Omental fat pad (tissue), 4 donors: Measurements from ENCODE around the gene URAD. TPM values are rescaled to one million over a fixed set of nuclear protein-coding genes. Genes with fewer than 3 reads are reported as not detected.

Experiments used
- ATAC-seq: fragments of 150-250 bp; one replicate; pipeline ENCODE4 v1.9.1; 2016; ENCODE audit warnings: mild to moderate bottlenecking, moderate library complexity; ENCODE audit not compliant: low FRiP score
- DNase-seq: peaks from one replicate; pipeline ENCODE4 v3.0.0-alpha.2; 2019; ENCODE audit warnings: low spot score
- total RNA-seq, 4 donors: library from RNA; depleted of rRNA; stranded (reverse); fragments of >200 nt; gene quantifications; one replicate each; pipeline ENCODE4 v1.1.0, GENCODE V29; 2016
- TF ChIP-seq, protein P1 (sequence below), 3 donors: fragments of 450-650 bp; IDR thresholded peaks; one replicate each; pipeline ENCODE4 v1.5.1; 2016 to 2017; ENCODE audit warnings: antibody characterized with exemption in 3 of 3, mild to moderate bottlenecking in 3 of 3, moderate library complexity in 2 of 3

The URAD gene
- total RNA-seq, 4 donors from 2014 or later: 1.3 TPM; not detected in 3

DNA sequence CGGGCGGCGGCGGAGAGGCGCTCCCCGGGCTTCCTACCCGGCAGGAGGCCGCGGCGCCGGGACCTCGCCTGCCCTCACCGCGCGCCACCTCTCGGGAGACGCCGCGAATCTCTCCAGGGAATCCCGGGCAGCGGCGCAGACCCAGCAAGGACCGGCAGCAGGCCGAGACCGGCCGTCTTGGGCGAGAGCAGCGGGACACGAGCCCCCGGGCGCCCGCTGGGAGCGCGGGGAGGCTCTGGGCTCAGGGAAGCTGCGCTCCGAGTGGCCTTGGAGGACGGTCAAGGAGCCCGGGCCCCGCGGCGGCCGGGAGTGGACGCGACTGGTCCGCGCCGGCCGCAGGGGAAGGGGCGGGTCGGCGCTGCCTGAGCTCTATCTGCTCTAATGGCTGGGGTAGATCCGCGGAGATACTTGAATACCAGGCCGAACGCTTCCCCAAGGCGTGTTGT is 34.1 kb downstream of the URAD start:
- TF ChIP-seq, protein P1, sequence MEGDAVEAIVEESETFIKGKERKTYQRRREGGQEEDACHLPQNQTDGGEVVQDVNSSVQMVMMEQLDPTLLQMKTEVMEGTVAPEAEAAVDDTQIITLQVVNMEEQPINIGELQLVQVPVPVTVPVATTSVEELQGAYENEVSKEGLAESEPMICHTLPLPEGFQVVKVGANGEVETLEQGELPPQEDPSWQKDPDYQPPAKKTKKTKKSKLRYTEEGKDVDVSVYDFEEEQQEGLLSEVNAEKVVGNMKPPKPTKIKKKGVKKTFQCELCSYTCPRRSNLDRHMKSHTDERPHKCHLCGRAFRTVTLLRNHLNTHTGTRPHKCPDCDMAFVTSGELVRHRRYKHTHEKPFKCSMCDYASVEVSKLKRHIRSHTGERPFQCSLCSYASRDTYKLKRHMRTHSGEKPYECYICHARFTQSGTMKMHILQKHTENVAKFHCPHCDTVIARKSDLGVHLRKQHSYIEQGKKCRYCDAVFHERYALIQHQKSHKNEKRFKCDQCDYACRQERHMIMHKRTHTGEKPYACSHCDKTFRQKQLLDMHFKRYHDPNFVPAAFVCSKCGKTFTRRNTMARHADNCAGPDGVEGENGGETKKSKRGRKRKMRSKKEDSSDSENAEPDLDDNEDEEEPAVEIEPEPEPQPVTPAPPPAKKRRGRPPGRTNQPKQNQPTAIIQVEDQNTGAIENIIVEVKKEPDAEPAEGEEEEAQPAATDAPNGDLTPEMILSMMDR (IDR thresholded peaks at IDR 0.05): no peak
- DNase-seq (no peak), ATAC-seq (peak; percentile 41)

DNA sequence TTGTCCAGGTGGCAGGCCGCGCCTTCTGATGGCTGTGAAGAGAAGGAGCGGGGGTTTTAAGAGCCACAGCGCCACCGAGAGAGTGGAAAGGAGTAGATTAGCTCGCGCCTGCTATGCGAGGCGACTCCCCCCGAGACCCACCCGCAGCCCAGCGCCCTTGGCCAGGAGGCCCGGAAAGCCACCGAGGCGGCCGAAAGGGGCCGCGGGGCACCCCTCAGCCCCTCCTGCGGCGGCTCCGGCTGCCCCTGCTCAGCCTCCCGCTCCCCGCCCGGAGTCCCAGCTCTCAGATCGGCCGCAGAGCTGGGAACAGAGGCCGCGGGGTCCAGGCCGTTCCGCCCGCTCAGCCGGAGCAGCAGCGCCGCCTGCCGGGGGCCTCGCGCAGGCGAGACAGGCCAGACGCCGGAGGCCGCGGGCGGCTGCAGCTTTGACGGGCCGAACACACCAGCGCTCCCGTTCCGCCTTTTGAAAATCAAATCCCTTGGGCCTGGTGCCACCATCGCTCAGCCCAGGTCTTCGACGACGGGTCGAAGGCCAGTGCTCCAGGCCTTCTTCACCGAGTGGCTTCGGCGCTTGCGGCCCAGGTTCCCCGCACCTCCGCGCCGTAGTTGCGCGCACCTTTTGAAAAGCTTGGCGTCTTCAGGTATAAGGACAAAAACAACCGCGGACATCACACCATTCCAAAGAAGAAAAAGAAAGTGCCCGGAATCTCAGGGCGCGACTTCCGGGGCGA is 34.7 kb downstream of the URAD start:
- DNase-seq (no peak), ATAC-seq (peak; percentile 84)
- TF ChIP-seq, protein P1 (IDR thresholded peaks at IDR 0.05): peak in 1 of 3 donors; percentile 73

DNA sequence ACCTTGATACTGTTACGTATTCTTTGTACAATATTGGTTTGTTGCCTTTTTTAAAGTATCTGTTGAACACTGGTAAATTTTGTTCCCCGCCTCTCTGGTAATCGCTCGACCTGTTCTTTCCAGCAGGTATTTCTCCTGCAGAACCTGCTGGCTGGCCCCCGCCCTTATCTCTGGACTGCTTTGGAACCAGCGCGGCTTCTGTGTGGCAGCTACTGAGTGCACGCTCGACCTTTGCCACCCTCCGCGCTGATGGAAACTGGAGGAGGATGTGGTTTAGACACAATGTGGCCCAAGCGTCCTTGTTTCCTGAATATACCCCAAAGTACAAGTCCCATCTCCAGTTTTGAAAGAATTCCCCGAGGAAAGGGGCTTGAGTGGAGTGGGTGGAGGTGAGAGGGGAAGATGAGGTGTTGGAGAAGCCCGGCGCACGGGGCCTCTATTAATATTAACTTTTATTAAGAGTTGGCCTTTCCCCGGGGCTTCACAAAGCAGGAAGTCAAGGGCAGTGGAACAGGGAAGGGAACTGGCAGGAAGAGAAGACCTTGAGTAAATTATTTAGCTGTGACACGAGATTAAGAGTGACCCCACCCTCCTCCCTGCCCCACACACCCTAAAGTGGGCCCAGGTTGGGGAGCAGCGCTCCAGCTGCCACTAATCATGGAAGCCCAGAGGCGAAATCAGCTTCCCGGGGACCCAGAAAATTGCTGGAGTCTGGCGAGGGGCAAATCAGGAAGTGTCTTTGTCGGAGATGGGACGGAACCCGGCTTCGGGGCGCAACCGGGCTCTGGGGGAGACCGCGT is 35.4 kb downstream of the URAD start:
- DNase-seq: no peak
- TF ChIP-seq, protein P1 (IDR thresholded peaks at IDR 0.05): no peak
- peak; percentile 16 for ATAC-seq

DNA sequence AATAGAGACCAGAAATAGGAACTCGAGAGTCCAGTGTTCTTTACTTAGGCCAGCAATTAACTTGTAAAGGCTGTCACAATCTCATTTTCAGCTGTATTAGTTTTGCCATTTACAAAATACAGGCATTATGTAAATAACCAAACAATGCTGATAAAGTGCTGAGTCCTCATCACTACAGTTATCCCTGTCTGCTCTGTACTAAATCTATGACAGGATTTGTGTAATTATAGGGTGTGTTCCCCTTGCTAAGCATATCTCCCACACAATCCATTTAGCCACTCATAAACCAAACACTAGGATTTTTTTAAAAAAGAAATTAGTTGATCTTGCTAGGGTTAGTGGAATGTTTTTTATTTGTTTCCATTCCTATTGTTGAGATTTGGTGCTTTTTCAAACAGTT is 45.5 kb downstream of the URAD start:
- TF ChIP-seq, protein P1 (IDR thresholded peaks at IDR 0.05): no peak
- ATAC-seq (no peak), DNase-seq (no peak)

DNA sequence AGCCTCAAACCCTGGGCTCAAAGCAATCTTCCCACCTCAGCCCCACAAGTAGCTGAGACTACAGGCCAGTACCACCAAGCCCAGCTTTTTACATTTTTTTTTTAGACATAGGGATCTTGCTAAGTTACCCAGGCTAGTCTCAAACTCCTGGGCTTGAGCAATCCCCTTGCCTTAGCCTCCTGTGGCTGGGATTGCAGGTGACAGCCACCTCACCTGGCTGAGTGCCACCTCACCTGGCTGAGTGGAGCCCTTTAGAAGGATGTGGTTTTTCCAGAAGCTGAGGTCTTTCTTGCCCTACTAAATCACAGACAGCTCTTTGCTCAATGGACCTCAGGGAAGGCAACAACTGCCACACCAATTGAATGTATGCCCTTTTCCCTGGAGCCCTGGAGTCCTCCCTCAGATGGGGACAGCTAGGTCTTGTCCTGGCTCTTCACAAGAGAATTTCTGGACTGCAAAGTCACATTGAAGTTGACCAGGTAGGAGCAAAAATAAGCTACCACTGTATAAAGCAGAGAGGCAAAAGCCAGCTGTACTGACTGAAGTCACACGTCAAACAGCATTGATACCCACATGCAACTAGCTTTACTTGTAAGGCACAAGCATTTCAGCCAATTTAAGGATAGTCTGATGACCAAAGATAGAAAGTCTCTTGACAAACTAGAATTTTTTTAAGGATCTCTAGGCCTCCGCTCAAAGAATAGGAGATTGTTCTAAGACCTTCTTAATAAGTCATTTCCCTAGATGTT is 54.7 kb downstream of the URAD start:
- no peak for ATAC-seq
- TF ChIP-seq, protein P1 (IDR thresholded peaks at IDR 0.05): no peak
- no peak for DNase-seq

DNA sequence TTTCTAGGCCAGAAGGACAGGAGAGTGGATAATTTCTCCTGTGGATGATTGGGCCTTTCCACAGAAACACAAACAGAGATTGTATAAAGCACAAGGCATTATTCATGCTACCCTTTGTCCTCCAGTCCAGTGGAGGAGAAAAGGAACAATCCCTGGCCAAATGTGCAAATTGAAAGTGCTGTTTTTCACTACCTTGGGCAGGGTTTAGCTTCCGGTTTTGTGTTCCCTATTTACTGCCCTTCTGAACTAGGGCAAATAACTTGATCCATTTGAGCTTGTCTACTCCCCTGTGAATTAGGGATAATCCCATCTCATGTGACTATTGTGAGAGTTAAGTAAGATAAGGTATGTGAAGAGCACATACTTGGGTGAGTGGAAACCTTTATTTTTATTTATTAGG is 55.4 kb downstream of the URAD start:
- ATAC-seq: no peak
- DNase-seq: no peak
- TF ChIP-seq, protein P1 (IDR thresholded peaks at IDR 0.05): no peak
